HCT116 (cell line): ENCODE results near the gene ZNF57.

Source experiments
- CTCF ChIP-seq, 3 experiments: fragments of 200-600 bp in 1 of 3; sonication (generic) in 1 of 3; IDR thresholded peaks in 2 of 3; conservative IDR thresholded peaks in 1 of 3; 2 replicates each; pipeline ENCODE4 v1.5.1; 2012 to 2017; ENCODE audit warnings: low read depth in 2 of 3, low read length in 2 of 3, antibody characterized with exemption in 1 of 3, borderline replicate concordance in 1 of 3, control low read depth in 1 of 3, mild to moderate bottlenecking in 1 of 3, mixed read lengths in 1 of 3, mixed run types in 1 of 3, moderate library complexity in 1 of 3; ENCODE audit not compliant: insufficient read depth in 1 of 3
- EZH2 ChIP-seq: fragments of 200-600 bp; sonication (generic); IDR thresholded peaks from 2 replicates; pipeline ENCODE4 v1.6.1; 2017; ENCODE audit warnings: antibody characterized with exemption, mixed run types
- EZH2phosphoT487 ChIP-seq: fragments of 200-600 bp; IDR thresholded peaks from 2 replicates; pipeline ENCODE4 v1.6.1; 2018; ENCODE audit warnings: antibody characterized with exemption, borderline replicate concordance
- MAX ChIP-seq: IDR thresholded peaks from 2 replicates; pipeline ENCODE4 v1.6.1; 2012
- POLR2A ChIP-seq: IDR thresholded peaks from 2 replicates; pipeline ENCODE4 v1.7.0; 2011; ENCODE audit warnings: borderline replicate concordance; ENCODE audit not compliant: insufficient read depth, insufficient read length; ENCODE audit errors: extremely low read depth
- POLR2AphosphoS5 ChIP-seq: IDR thresholded peaks from 2 replicates; pipeline ENCODE4 v1.6.1; 2011; ENCODE audit warnings: mild to moderate bottlenecking, low read depth, low read length, moderate library complexity
- REST ChIP-seq: IDR thresholded peaks from 2 replicates; pipeline ENCODE4 v1.6.1; 2012; ENCODE audit warnings: low read depth

GRCh38 chr19:2950286-2951124 lies 49.8 kb downstream of the ZNF57 start:
- no peak for TF ChIP-seq REST
- no peak for TF ChIP-seq CTCF (IDR thresholded peaks at IDR 0.05 in 2 of 3, conservative IDR thresholded peaks at IDR 0.05 in 1 of 3; ENCODE audit: borderline replicate concordance in 1 of 3, insufficient read depth in 1 of 3, low read depth in 2 of 3, low read length in 2 of 3)
- peak; percentile 65 for TF ChIP-seq POLR2A
- peak; percentile 94 for TF ChIP-seq POLR2AphosphoS5
- no peak for TF ChIP-seq EZH2
- TF ChIP-seq MAX = no peak
- TF ChIP-seq EZH2phosphoT487 = no peak
